ENCODE data around the gene CEP72. TPM values are rescaled to one million over a fixed set of nuclear protein-coding genes. Genes with fewer than 3 reads are reported as not detected.

Gene CEP72
- total RNA-seq, 1 experiment from 2014 or later = 33.2 TPM

DNA sequence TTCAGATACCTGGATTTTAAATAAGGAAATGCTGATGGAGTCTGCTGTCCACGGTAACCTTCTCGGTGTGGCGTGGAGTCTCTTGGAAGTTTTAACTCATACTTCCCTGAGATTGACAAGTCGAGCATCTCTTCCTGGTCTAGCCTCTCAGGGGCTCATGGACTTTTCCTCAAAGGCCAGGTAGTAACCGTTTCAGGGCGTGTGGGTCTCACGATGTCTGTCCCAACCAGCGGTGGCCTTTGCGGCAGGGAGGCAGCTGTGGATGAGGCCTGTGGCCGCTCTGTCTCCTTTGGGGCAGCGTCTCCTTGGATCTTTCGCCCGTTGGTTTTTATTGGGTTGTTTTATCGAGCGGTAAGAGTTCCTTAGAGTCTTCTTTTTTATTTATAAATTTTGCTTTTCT lies 32.8 kb downstream of the CEP72 start:
- ATAC-seq (no peak), DNase-seq (ENCODE audit: low read depth, low spot score) (no peak)
- Histone ChIP-seq H3K9me3 (ENCODE audit: control insufficient read depth, insufficient read depth, low read depth, low read length) (no peaks in the 10 kb centered on the region), H3K4me3 (ENCODE audit: low read depth in 2 of 2, low read length in 2 of 2) (no peak overlapping the region), H3K36me3 (ENCODE audit: control insufficient read depth, insufficient read depth, low read length) (peaks cover 5% of the 10 kb centered on the region), H3K27me3 (ENCODE audit: control insufficient read depth, insufficient read depth, low read length) (no peaks in the 10 kb centered on the region), H3K27ac (ENCODE audit: low read length) (no peak overlapping the region), H3K4me1 (ENCODE audit: control insufficient read depth, insufficient read depth, low read length) (no peaks in the 10 kb centered on the region)
- no TSS peak for BruUV-seq (replicated peaks)
- ChIA-PET POLR2A (no interaction called here), CTCF (no interaction called here)
- in situ Hi-C loops (cut with HindIII; ENCODE audit: low pct_unique_long_range_greater_than_20kb, low sequenced_read_pairs) = no loop called here
- intact Hi-C loops (cut with micrococcal nuclease; ENCODE audit: unreplicated experiment) = no loop called here
- TF ChIP-seq TCF7L2 (IDR thresholded peaks at IDR 0.05; ENCODE audit: low read depth, low read length) (no peak), SIN3A (IDR thresholded peaks at IDR 0.05; ENCODE audit: borderline replicate concordance, insufficient read depth, low read depth, low read length) (no peak), CTCF (IDR thresholded peaks at IDR 0.05) (no peak), POLR2AphosphoS5 (IDR thresholded peaks at IDR 0.05; ENCODE audit: low read depth, low read length) (no peak)
- TF ChIP-seq, protein P1, sequence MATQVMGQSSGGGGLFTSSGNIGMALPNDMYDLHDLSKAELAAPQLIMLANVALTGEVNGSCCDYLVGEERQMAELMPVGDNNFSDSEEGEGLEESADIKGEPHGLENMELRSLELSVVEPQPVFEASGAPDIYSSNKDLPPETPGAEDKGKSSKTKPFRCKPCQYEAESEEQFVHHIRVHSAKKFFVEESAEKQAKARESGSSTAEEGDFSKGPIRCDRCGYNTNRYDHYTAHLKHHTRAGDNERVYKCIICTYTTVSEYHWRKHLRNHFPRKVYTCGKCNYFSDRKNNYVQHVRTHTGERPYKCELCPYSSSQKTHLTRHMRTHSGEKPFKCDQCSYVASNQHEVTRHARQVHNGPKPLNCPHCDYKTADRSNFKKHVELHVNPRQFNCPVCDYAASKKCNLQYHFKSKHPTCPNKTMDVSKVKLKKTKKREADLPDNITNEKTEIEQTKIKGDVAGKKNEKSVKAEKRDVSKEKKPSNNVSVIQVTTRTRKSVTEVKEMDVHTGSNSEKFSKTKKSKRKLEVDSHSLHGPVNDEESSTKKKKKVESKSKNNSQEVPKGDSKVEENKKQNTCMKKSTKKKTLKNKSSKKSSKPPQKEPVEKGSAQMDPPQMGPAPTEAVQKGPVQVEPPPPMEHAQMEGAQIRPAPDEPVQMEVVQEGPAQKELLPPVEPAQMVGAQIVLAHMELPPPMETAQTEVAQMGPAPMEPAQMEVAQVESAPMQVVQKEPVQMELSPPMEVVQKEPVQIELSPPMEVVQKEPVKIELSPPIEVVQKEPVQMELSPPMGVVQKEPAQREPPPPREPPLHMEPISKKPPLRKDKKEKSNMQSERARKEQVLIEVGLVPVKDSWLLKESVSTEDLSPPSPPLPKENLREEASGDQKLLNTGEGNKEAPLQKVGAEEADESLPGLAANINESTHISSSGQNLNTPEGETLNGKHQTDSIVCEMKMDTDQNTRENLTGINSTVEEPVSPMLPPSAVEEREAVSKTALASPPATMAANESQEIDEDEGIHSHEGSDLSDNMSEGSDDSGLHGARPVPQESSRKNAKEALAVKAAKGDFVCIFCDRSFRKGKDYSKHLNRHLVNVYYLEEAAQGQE (IDR thresholded peaks at IDR 0.05; ENCODE audit: insufficient read depth in 1 of 2, low read depth in 2 of 2, low read length in 1 of 2) = no peak

GRCh38 chr5:645421-645820 lies 33.3 kb downstream of the CEP72 start:
- BruUV-seq (replicated peaks) = no TSS peak
- no peak for TF ChIP-seq POLR2AphosphoS5 (IDR thresholded peaks at IDR 0.05; ENCODE audit: low read depth, low read length)
- TF ChIP-seq, protein P1 (IDR thresholded peaks at IDR 0.05; ENCODE audit: insufficient read depth in 1 of 2, low read depth in 2 of 2, low read length in 1 of 2) = no peak
- no peak for TF ChIP-seq TCF7L2 (IDR thresholded peaks at IDR 0.05; ENCODE audit: low read depth, low read length)
- TF ChIP-seq SIN3A (IDR thresholded peaks at IDR 0.05; ENCODE audit: borderline replicate concordance, insufficient read depth, low read depth, low read length) = no peak
- no peak for TF ChIP-seq CTCF (IDR thresholded peaks at IDR 0.05)
- intact Hi-C loops (cut with micrococcal nuclease; ENCODE audit: unreplicated experiment) = no loop called here
- Histone ChIP-seq H3K9me3 (ENCODE audit: control insufficient read depth, insufficient read depth, low read depth, low read length) (no peaks in the 10 kb centered on the region), H3K4me3 (ENCODE audit: low read depth in 2 of 2, low read length in 2 of 2) (no peak overlapping the region), H3K27ac (ENCODE audit: low read length) (no peak overlapping the region), H3K27me3 (ENCODE audit: control insufficient read depth, insufficient read depth, low read length) (no peaks in the 10 kb centered on the region), H3K36me3 (ENCODE audit: control insufficient read depth, insufficient read depth, low read length) (peaks cover 5% of the 10 kb centered on the region), H3K4me1 (ENCODE audit: control insufficient read depth, insufficient read depth, low read length) (no peaks in the 10 kb centered on the region)
- DNase-seq (ENCODE audit: low read depth, low spot score) (no peak), ATAC-seq (no peak)
- ChIA-PET POLR2A (no interaction called here), CTCF (interaction anchor here (0.7 kb wide), 1 partner anchor 125 kb away, joined by 5 read pairs; no protein-coding TSS in a partner anchor)
- in situ Hi-C loops (cut with HindIII; ENCODE audit: low pct_unique_long_range_greater_than_20kb, low sequenced_read_pairs) = no loop called here
